ENCODE measurements around the gene HERC6.
A peak's percentile ranks its signal among the peaks of the same experiment; 100 is the strongest.
"Not testable (repeated sequence)": the region's sequence is repeated elsewhere in the genome, so short reads cannot be mapped to it uniquely, and the experiment has no call there.

The HERC6 gene

GRCh38 chr4:88378691-88379559 is at the start of gene HERC6:
Gene HERC6 (plus strand): TSS chr4:88378852. CDS start chr4:88378922, 70 bp downstream.
- DNase-seq (ENCODE audit: low read depth), result peak; percentile 31

GRCh38 chr4:88333741-88334405 is 44.8 kb upstream of the HERC6 start:
- no peak for DNase-seq (ENCODE audit: low read depth)

- DNase-seq (ENCODE audit: low read depth), result no peak
Measured at GRCh38 chr4:88335092-88335665, 43.5 kb upstream of the HERC6 start.

GRCh38 chr4:88341227-88342192 is 37.1 kb upstream of the HERC6 start:
- DNase-seq (ENCODE audit: low read depth), result no peak

- DNase-seq (ENCODE audit: low read depth), result not testable (repeated sequence)
Measured at GRCh38 chr4:88346902-88347301, 31.8 kb upstream of the HERC6 start.

- DNase-seq (ENCODE audit: low read depth), result not testable (repeated sequence)
Measured at GRCh38 chr4:88348761-88349160, 29.9 kb upstream of the HERC6 start.

GRCh38 chr4:88350786-88351185 is 27.9 kb upstream of the HERC6 start:
- no peak for DNase-seq (ENCODE audit: low read depth)

- DNase-seq (ENCODE audit: low read depth), result no peak
Measured at GRCh38 chr4:88352062-88352740, 26.5 kb upstream of the HERC6 start.

- no peak for DNase-seq (ENCODE audit: low read depth)
Measured at GRCh38 chr4:88353324-88353723, 25.3 kb upstream of the HERC6 start.

GRCh38 chr4:88356771-88357170 is 21.9 kb upstream of the HERC6 start:
- no peak for DNase-seq (ENCODE audit: low read depth)

- DNase-seq (ENCODE audit: low read depth), result no peak
Measured at GRCh38 chr4:88357262-88357661, 21.4 kb upstream of the HERC6 start.

GRCh38 chr4:88359558-88359957 is 19.1 kb upstream of the HERC6 start:
- DNase-seq (ENCODE audit: low read depth), result no peak

GRCh38 chr4:88360256-88360655 is 18.4 kb upstream of the HERC6 start:
- no peak for DNase-seq (ENCODE audit: low read depth)

GRCh38 chr4:88360791-88361190 is 17.9 kb upstream of the HERC6 start:
- DNase-seq (ENCODE audit: low read depth), result no peak

- not testable (repeated sequence) for DNase-seq (ENCODE audit: low read depth)
Measured at GRCh38 chr4:88361217-88361773, 17.4 kb upstream of the HERC6 start.

- DNase-seq (ENCODE audit: low read depth), result no peak
Measured at GRCh38 chr4:88366460-88366859, 12.2 kb upstream of the HERC6 start.

- no peak for DNase-seq (ENCODE audit: low read depth)
Measured at GRCh38 chr4:88367826-88368225, 10.8 kb upstream of the HERC6 start.

- DNase-seq (ENCODE audit: low read depth), result not testable (repeated sequence)
Measured at GRCh38 chr4:88369180-88369812, 9.4 kb upstream of the HERC6 start.

- no peak for DNase-seq (ENCODE audit: low read depth)
Measured at GRCh38 chr4:88381123-88381522, 2.5 kb downstream of the HERC6 start.

- DNase-seq (ENCODE audit: low read depth), result no peak
Measured at GRCh38 chr4:88382621-88383020, 4.0 kb downstream of the HERC6 start.

Measured in stimulated activated CD8-positive, alpha-beta memory T cell treated with anti-CD3 and anti-CD28 coated beads, Interleukin-15, amount 100 ng/mL, for 24 hours (primary cell).